OCI-LY3 (cell line): ENCODE results near the gene GLB1L3.

Source experiments
- EZH2phosphoT487 ChIP-seq: fragments of 200-600 bp; shearing (Covaris generic); IDR thresholded peaks from 2 replicates; pipeline ENCODE4 v1.6.1; 2018; ENCODE audit warnings: antibody characterized with exemption, mixed run types, low read depth
- TF ChIP-seq, protein P1 (sequence below): fragments of 200-600, 300-600 bp; sonication (generic); IDR thresholded peaks from 2 replicates; pipeline ENCODE4 v1.5.1; 2014; ENCODE audit warnings: antibody characterized with exemption, low read length, low read depth

DNA sequence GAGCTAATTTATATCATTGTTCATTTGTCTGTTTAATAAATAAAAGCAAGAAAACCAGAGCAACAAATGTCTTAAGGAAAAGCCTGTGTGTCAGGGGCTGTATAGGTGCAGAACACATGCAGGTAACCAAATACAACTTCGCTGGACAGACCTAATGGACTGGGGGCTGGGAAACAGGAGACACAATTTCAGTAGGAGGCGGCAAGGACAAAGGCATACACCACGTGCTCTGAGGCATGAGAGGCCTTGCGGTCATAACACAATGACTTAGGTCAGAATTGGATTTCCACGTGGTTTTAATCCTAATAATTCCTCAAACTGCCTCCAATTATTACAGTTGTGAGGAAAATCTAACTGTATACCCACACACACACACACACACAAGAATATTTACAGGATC lies 8.7 kb upstream of the GLB1L3 start:
- TF ChIP-seq, protein P1, sequence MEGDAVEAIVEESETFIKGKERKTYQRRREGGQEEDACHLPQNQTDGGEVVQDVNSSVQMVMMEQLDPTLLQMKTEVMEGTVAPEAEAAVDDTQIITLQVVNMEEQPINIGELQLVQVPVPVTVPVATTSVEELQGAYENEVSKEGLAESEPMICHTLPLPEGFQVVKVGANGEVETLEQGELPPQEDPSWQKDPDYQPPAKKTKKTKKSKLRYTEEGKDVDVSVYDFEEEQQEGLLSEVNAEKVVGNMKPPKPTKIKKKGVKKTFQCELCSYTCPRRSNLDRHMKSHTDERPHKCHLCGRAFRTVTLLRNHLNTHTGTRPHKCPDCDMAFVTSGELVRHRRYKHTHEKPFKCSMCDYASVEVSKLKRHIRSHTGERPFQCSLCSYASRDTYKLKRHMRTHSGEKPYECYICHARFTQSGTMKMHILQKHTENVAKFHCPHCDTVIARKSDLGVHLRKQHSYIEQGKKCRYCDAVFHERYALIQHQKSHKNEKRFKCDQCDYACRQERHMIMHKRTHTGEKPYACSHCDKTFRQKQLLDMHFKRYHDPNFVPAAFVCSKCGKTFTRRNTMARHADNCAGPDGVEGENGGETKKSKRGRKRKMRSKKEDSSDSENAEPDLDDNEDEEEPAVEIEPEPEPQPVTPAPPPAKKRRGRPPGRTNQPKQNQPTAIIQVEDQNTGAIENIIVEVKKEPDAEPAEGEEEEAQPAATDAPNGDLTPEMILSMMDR = no peak
- no peak for TF ChIP-seq EZH2phosphoT487
